Loucy (cell line): ENCODE measurements around the gene TNIP1.
A peak's percentile ranks its signal among the peaks of the same experiment; 100 is the strongest.

Experiments
- H2AFZ ChIP-seq: fragments of 200-600 bp; sonication (generic); 2 replicates; pipeline ENCODE4 v1.6.0; 2016; ENCODE audit warnings: antibody characterized with exemption, mild to moderate bottlenecking, low read length, moderate library complexity
- H3F3A ChIP-seq: fragments of 200-600 bp; 2 replicates; pipeline ENCODE4 v1.6.0; 2016; ENCODE audit warnings: antibody characterized with exemption, low read depth, mild to moderate bottlenecking
- H3K27me3 ChIP-seq: fragments of 200-600 bp; sonication (generic); 2 replicates; pipeline ENCODE4 v1.6.1; 2014; ENCODE audit warnings: low read length, mild to moderate bottlenecking; ENCODE audit not compliant: insufficient read depth, poor library complexity, severe bottlenecking
- H3K36me3 ChIP-seq: fragments of 200-600 bp; sonication (generic); 2 replicates; pipeline ENCODE4 v1.6.1; 2016; ENCODE audit warnings: low read length; ENCODE audit not compliant: insufficient read depth
- H3K4me1 ChIP-seq: fragments of 200-600 bp; sonication (generic); 2 replicates; pipeline ENCODE4 v1.5.1; 2014; ENCODE audit warnings: low read length, mild to moderate bottlenecking; ENCODE audit not compliant: insufficient read depth, poor library complexity, severe bottlenecking
- H3K4me2 ChIP-seq: fragments of 200-600 bp; sonication (generic); 2 replicates; pipeline ENCODE4 v1.6.0; 2014; ENCODE audit warnings: antibody characterized with exemption, low read length, low read depth, mild to moderate bottlenecking; ENCODE audit not compliant: poor library complexity, severe bottlenecking
- H3K4me3 ChIP-seq: fragments of 200-600 bp; sonication (generic); 2 replicates; pipeline ENCODE4 v1.5.1; 2014; ENCODE audit warnings: low read length, mild to moderate bottlenecking, mixed read lengths; ENCODE audit not compliant: poor library complexity, severe bottlenecking
- H3K79me2 ChIP-seq: fragments of 200-600 bp; sonication (generic); 2 replicates; pipeline ENCODE4 v1.6.1; 2014; ENCODE audit warnings: low read length; ENCODE audit not compliant: insufficient read depth
- H3K9ac ChIP-seq: fragments of 200-600 bp; sonication (generic); 2 replicates; pipeline ENCODE4 v1.6.0; 2014; ENCODE audit warnings: mild to moderate bottlenecking, low read depth, low read length, moderate library complexity; ENCODE audit not compliant: poor library complexity, severe bottlenecking
- H3K9me2 ChIP-seq: fragments of 200-600 bp; sonication (generic); replicated peaks from 2 replicates; pipeline ENCODE4 v1.6.1; 2016; ENCODE audit warnings: low read depth, low read length, mixed read lengths
- H3K9me3 ChIP-seq: fragments of 200-600 bp; sonication (generic); 2 replicates; pipeline ENCODE4 v1.6.1; 2014; ENCODE audit warnings: mild to moderate bottlenecking, antibody characterized with exemption, low read length, low read depth; ENCODE audit not compliant: insufficient read depth
- H4K20me1 ChIP-seq: fragments of 200-600 bp; sonication (generic); 2 replicates; pipeline ENCODE4 v1.6.0; 2014; ENCODE audit warnings: antibody characterized with exemption, low read length, mild to moderate bottlenecking; ENCODE audit not compliant: insufficient read depth, poor library complexity, severe bottlenecking
- EZH2phosphoT487 ChIP-seq: fragments of 200-600 bp; IDR thresholded peaks from 2 replicates; pipeline ENCODE4 v1.6.1; 2018; ENCODE audit warnings: antibody characterized with exemption, mild to moderate bottlenecking, moderate library complexity, borderline replicate concordance
- TF ChIP-seq, protein P1 (sequence below): fragments of 200-600 bp; sonication (generic); conservative IDR thresholded peaks from 2 replicates; pipeline ENCODE4 v1.5.1; 2014; ENCODE audit warnings: mild to moderate bottlenecking, antibody characterized with exemption, low read length

Gene TNIP1

DNA sequence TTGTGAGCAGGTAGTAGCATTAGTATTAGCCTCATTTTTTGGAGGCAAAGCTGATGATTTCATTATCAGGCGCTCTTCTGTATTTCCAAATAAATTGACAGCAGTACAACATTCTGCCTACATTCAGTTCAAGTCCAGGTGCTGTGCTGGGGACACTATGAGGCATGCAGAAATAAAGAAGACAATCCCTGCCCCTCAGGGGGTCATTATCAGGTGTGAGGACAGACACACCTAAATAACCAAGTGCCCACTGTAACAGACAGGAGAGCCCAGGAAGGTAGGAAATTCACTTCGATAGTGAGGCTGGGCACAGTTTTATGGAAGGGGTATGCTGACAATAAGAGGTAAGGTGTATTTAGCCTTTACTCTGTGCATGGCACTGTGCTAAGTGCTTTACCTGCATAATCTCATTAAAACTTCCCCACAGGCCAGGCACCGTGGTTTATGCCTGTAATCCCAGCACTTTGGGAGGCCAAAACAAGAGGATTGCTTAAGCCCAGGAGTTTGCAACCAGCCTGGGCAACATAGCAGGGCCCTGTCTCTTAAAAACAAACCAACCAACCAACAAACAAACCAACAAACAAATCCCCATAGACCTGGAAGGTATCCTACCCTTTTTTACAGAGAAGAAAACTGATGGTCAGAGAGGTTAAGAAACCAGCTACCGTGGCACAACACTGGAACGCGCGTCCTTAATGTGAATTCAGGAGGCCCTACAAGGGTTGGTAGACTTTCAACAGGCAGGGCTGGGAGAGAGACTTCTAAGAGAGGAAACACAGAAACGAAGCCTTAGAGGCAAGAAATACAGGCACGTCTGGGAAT lies 77.9 kb downstream of the TNIP1 start:
- Histone ChIP-seq H4K20me1 (no peaks in the 10 kb centered on the region), H2AFZ (no peak overlapping the region), H3K79me2 (no peaks in the 10 kb centered on the region)

DNA sequence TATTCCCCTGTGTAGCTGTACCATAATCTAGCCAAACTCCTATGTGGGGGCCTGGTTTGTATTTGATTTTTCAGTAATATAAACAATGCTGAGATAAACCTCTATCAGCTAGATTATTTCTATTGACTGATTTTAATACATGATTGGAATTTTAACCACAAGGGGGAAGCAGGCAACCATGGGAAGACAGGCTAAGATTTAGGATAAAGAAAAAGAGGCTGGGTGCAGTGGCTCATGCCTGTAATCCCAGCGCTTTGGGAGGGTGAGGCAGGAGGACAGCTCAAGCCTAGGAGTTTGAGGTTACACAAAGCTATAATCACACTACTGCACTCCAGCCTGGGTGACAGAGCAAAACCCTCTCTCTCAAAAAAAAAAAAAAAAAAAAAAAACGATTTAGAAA lies 78.6 kb downstream of the TNIP1 start:
- no peak overlapping the region for H3K4me2 ChIP-seq
- H3K36me3 ChIP-seq: no peaks in the 10 kb centered on the region
- no peak overlapping the region for H3K9ac ChIP-seq
- H4K20me1 ChIP-seq: no peaks in the 10 kb centered on the region
- peaks cover 7% of the 10 kb centered on the region for H3K27me3 ChIP-seq
- no peaks in the 10 kb centered on the region for H3F3A ChIP-seq
- no peaks in the 10 kb centered on the region for H3K9me2 ChIP-seq
- H3K79me2 ChIP-seq: no peaks in the 10 kb centered on the region
- no peaks in the 10 kb centered on the region for H3K9me3 ChIP-seq
- no peaks in the 10 kb centered on the region for H3K4me1 ChIP-seq
- no peak for TF ChIP-seq EZH2phosphoT487
- TF ChIP-seq, protein P1, sequence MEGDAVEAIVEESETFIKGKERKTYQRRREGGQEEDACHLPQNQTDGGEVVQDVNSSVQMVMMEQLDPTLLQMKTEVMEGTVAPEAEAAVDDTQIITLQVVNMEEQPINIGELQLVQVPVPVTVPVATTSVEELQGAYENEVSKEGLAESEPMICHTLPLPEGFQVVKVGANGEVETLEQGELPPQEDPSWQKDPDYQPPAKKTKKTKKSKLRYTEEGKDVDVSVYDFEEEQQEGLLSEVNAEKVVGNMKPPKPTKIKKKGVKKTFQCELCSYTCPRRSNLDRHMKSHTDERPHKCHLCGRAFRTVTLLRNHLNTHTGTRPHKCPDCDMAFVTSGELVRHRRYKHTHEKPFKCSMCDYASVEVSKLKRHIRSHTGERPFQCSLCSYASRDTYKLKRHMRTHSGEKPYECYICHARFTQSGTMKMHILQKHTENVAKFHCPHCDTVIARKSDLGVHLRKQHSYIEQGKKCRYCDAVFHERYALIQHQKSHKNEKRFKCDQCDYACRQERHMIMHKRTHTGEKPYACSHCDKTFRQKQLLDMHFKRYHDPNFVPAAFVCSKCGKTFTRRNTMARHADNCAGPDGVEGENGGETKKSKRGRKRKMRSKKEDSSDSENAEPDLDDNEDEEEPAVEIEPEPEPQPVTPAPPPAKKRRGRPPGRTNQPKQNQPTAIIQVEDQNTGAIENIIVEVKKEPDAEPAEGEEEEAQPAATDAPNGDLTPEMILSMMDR: peak; percentile 25; the same call in 1 of the 2 replicates
- H3K4me3 ChIP-seq: no peak overlapping the region
- no peak overlapping the region for H2AFZ ChIP-seq

More for the DNA sequence above, 77.9 kb downstream of the TNIP1 start:
- no peak overlapping the region for H3K9ac ChIP-seq
- no peak overlapping the region for H3K4me2 ChIP-seq
- no peaks in the 10 kb centered on the region for H3K4me1 ChIP-seq
- H3K36me3 ChIP-seq: no peaks in the 10 kb centered on the region
- no peak overlapping the region for H3K4me3 ChIP-seq
- no peaks in the 10 kb centered on the region for H3F3A ChIP-seq
- peaks cover 7% of the 10 kb centered on the region for H3K27me3 ChIP-seq
- no peak for TF ChIP-seq EZH2phosphoT487
- TF ChIP-seq, protein P1: no peak
- no peaks in the 10 kb centered on the region for H3K9me3 ChIP-seq
- H3K9me2 ChIP-seq: no peaks in the 10 kb centered on the region

DNA sequence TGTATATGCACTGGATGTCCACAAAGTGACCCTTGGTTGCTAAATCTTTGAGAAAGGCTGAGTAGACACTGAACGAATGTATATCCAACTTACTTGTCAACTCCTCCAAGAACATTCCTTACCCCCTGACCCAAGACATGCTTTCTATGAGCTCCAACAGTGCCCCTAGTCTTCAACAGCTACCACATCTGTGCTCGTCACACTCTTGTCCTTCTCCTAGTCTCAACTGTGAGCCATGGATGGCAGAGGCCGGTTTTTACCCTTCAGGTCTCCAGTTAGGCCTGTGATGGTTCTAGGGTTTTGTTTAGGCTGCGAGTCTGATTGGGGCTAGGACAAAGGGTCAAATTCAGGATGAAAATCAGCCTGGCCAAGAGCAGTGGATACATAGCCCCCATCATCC lies 79.4 kb downstream of the TNIP1 start:
- Histone ChIP-seq H3K4me3 (no peak overlapping the region), H3K4me2 (no peak overlapping the region), H3F3A (no peaks in the 10 kb centered on the region), H3K9me2 (no peaks in the 10 kb centered on the region), H3K79me2 (no peaks in the 10 kb centered on the region), H3K4me1 (no peaks in the 10 kb centered on the region), H3K9ac (no peak overlapping the region), H2AFZ (no peak overlapping the region), H3K9me3 (no peaks in the 10 kb centered on the region), H4K20me1 (no peaks in the 10 kb centered on the region), H3K27me3 (peaks cover 7% of the 10 kb centered on the region), H3K36me3 (no peaks in the 10 kb centered on the region)
- TF ChIP-seq, protein P1: no peak
- no peak for TF ChIP-seq EZH2phosphoT487
